GM18858 (cell line): ENCODE measurements around the gene HNRNPL.

ENCODE experiments used
- ATAC-seq: cut with Tn5 transposase; IDR thresholded peaks from one replicate; pipeline ENCODE4 v1.9.1; 2021; ENCODE audit not compliant: unreplicated experiment

Gene HNRNPL

GRCh38 chr19:38845374-38846024 is 4.3 kb downstream of the HNRNPL start:
- ATAC-seq, result no peak

DNA sequence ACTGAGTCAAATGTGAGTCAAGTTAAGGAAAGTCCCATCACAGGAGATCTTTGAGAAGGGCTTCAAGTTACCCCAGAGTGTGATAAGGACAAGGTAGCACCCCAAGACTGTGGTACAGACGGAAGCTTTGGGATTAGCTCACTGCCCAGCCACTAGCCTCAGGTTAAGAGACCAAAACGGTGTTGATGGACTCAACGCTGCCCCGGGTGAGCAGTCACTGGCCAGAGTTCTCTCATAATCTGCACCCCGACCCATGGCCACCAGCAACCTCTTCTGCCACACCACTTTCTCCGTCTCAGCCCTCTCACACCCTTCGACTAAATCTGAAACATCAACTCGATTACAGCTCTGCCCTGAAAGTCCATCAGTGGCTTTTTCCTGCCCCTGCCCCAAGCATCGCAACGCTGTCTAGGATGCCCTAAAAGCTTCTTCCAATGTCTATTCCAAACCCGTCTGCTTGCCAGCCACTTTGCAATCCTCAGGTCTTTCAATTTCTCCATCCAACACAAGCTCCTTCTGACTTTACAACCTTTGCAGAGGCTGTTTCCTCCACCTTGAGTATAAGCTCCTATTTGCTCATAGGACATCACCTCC is 5.6 kb downstream of the HNRNPL start:
- ATAC-seq, result no peak

GRCh38 chr19:38843175-38843758 is 6.5 kb downstream of the HNRNPL start:
- no peak for ATAC-seq

GRCh38 chr19:38842439-38843174 is 7.2 kb downstream of the HNRNPL start:
- no peak for ATAC-seq

DNA sequence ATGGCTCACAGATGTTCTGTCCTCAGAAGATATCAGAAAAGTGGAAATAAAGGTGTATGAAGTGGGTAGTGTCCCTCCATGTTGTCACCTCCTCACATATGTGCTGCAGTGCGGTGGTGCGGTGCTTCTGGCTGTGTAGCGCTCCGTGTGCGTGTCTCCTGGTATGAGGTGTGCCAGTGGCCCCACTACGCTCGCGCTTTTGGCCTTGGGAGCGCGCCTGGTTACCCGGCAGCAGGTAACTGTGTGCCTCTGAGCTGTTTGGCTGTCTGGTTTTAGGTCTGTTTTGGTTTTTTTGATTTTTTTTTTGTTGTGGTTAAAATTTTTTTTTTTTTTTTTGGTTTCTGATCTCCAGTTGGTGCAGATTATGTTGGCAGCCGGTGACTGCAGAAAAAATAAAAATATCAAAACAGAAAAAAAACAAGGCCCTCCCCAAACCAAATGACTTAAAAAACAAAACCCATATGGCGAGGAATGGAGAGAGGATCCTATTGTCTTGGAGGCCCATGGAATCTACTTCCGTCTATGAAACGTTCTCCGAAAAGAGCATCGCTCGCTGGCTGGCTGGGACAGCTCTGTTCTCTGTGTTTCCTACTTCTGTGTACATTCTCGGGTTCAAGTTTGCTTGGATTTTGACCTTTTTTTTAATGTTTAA is 7.9 kb downstream of the HNRNPL start:
- ATAC-seq, result no peak

GRCh38 chr19:38841180-38841766 is 8.5 kb downstream of the HNRNPL start:
- no peak for ATAC-seq

DNA sequence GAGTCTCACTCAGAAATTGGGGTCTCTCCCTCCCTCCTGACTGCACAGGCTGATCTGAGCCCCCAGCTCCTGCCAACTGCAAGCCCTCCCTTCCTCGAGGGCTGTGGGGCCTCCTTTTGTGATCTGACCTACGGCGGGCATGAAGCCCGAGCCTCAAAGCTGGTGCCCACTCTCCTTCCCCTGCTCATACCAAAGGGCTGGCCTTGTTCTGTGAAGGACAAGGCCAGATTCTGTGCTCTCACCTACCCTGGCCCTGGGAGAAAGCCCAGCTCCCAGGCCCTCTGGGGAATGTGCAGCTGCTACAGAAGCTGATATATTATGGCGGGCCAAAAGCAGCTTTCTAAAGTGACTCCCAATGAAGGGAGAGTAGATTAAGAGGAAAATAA is 9.2 kb downstream of the HNRNPL start:
- no peak for ATAC-seq

DNA sequence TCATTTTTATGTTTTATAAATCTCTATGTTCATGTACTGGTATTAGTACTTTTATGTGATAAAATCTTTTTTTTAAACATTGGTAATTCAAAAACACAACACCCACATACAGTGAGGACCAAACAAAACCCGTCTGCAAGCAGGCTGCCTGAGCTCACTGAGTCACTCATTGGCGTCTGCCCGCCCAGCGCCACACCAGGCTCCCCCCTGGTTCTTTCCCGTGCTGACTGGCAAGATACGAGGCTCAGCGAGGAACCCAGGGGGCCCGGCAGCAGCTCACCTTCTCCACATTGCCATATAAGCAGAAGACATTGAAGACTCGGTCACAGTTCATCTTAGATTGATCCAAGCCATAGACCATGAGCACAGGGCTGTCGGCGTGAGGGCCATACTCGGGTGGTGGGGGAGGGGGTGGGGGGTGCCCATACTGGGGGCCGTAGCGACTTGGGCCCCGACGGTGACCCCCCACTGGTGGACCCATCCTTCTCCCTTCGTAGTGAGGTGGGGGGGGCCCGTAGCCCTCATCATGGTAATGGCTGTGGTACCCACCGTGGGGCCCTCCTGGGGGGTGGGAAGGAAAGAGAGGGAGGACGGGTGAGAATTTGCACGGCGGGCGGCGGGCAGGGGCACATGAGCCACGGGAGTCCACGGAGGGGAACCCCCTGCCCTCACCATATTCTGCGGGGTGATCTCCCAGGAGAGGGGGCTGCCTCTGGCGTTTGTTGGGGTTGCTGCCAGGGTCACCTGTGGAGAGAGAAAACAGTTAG is 9.8 kb downstream of the HNRNPL start:
- no peak for ATAC-seq

- no peak for ATAC-seq
These were observed 10.6 kb downstream of the HNRNPL start for GRCh38 chr19:38838986-38839761.

GRCh38 chr19:38838208-38838985 is 11.4 kb downstream of the HNRNPL start:
- ATAC-seq, result no peak

DNA sequence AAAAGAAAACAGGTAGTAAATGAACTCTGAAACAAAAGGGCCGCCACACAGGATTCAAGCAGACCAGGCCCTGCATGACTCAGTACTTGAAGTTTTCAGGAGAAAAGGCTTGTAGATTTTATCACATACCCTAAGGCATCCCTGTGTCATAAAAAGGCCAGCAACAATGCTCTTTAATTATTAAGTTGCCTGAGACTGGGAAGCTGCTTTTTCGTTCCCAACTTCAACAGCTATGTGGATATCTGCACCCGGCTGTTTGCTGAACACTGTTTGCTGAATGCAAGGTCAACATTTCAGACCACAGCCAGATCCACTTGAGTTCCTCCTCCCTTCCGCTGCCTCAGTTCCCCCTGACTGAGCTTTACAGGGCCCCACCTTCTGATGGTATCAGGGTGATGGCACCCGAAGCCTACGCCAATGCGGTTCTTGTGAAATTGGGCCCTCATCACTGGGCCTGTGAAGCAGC is 12.1 kb downstream of the HNRNPL start:
- ATAC-seq, result no peak

DNA sequence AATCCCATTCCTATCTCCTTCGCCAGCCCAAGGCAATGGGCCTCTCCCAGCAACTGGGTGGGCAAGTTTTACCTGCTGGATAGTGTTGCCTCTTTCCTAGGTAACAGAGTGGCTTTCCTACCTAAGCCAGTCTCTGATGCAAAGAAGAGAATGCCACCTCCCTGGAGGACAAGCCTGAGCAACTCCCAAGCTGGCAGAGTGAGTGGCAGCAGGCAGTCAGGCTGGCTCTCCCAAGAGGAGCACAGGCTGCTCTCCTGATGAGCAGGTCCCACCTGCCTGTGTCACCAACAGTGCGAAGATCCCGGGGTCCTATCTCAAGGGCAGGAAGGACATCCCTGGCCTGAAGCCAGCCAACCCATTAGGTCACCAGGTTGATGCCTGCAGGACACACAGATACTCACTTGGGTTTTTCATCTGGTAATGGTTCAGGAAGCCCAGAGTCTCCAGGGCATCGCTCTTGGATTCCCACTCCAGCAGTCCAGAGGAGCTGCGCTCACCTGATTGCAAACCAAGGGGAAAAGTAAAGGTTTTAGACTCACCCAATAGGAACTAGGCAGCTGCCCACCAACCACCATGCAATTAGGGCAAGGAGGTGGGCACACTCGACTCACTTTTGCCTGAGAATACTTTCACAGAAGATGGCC is 12.7 kb downstream of the HNRNPL start:
- ATAC-seq, result no peak

DNA sequence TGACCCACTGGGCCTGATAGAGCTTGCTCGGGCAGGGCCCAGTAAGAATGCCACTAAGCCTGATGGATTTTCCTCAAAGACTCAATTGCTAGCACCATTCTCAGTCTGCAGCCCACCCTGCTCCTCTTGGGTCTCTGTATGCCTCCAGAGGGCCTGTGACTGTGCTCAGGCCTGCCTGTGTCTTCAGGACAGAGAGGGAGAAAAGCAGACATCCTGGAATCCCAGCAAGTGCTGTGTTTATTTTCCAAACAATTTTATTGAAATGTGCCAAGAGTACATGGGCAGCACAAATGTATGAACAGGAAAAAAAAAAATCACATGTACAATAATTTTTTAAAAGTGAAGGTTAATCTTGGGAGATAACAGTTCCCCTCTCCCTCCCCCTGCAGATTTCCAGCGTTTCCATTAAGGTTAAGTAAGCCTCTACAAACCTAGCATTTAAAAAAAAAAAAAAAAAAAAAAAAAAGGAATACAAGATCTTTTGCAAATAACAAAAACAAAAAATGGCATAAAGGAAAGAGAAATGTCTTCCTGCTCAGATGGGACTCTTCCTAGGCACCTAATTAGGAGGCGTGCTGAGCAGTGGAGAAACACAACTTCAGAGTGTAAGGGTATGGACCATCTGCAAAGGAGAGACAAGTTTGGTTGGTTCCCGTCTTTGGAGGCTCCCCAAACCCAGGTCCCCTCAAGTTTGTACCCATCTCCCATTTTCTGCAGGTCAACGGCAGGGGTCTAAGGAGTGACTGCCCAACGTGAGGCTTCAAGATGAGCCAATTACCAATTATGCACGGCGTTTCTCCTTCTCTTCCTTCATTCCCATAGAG is 13.4 kb downstream of the HNRNPL start:
- ATAC-seq, result no peak

GRCh38 chr19:38834590-38834989 is 15.2 kb downstream of the HNRNPL start:
- ATAC-seq, result no peak

DNA sequence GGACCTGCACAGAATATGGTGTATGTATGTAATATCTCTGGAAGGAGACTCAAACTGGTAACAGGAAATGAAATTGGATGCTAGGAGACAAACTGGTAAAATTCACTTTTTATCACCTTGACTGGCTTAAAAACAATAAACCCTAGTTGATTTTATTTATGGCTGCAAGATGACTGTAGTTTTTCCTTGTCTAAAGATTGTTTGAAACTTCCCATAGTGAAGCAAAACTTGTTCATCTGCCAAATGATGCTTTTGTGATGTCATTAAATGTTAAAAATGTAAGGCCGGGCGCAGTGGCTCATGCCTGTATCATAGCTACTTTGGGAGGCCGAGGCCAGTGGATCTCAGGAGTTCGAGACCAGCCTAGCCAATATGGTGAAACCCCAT is 15.7 kb downstream of the HNRNPL start:
- no peak for ATAC-seq

GRCh38 chr19:38833092-38833425 is 16.7 kb downstream of the HNRNPL start:
- no peak for ATAC-seq

- ATAC-seq, result no peak
These were observed 18.6 kb downstream of the HNRNPL start for GRCh38 chr19:38831142-38831605.
